OCI-LY7 (cell line): ENCODE measurements around the gene TMBIM1.

Source experiments
- EZH2phosphoT487 ChIP-seq: fragments of 200-600 bp; sonication (generic); IDR thresholded peaks from 2 replicates; pipeline ENCODE4 v1.6.1; 2018; ENCODE audit warnings: low read depth, borderline replicate concordance, mild to moderate bottlenecking, mixed run types, antibody characterized with exemption, low read length, moderate library complexity, mixed read lengths
- TF ChIP-seq, protein P1 (sequence below): fragments of 200-600 bp; sonication (generic); conservative IDR thresholded peaks from 2 replicates; pipeline ENCODE4 v1.5.1; 2014; ENCODE audit warnings: mild to moderate bottlenecking, antibody characterized with exemption, low read length, moderate library complexity, mixed read lengths

DNA sequence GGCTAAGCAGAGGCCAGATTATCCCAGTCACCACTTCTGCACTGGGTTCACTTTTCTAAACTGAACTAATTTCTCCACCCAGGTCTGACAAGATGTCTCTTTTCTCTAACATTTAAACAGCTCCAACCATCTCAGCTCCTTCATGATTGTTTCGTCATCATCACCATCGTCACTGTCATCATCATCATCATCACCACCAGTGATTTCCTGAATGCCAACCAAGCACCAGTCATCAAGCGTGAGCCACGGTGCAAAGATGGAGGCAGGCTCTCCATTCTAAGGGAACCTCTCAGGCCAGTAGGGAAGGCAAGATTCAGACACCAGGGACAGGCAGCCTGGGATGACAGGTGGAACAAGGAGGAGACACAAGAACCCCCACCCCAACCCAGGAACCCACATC is 25.5 kb upstream of the TMBIM1 start:
- TF ChIP-seq, protein P1, sequence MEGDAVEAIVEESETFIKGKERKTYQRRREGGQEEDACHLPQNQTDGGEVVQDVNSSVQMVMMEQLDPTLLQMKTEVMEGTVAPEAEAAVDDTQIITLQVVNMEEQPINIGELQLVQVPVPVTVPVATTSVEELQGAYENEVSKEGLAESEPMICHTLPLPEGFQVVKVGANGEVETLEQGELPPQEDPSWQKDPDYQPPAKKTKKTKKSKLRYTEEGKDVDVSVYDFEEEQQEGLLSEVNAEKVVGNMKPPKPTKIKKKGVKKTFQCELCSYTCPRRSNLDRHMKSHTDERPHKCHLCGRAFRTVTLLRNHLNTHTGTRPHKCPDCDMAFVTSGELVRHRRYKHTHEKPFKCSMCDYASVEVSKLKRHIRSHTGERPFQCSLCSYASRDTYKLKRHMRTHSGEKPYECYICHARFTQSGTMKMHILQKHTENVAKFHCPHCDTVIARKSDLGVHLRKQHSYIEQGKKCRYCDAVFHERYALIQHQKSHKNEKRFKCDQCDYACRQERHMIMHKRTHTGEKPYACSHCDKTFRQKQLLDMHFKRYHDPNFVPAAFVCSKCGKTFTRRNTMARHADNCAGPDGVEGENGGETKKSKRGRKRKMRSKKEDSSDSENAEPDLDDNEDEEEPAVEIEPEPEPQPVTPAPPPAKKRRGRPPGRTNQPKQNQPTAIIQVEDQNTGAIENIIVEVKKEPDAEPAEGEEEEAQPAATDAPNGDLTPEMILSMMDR, result no peak
- TF ChIP-seq EZH2phosphoT487, result no peak
